ENCODE data around the gene GJA1. TPM values are rescaled to one million over a fixed set of nuclear protein-coding genes. Genes with fewer than 3 reads are reported as not detected.
A peak's percentile ranks its signal among the peaks of the same experiment; 100 is the strongest.
"Not testable (repeated sequence)": the region's sequence is repeated elsewhere in the genome, so short reads cannot be mapped to it uniquely, and the experiment has no call there.

GJA1 gene
- total RNA-seq, 1 experiment from 2014 or later: 15.2 TPM

GRCh38 chr6:121430514-121431460 is 4.7 kb upstream of the GJA1 start:
- Histone ChIP-seq H3K36me3 (ENCODE audit: low read depth, low read length) (no peaks in the 10 kb centered on the region), H3K4me2 (ENCODE audit: low read length) (no peak overlapping the region), H3K9me3 (ENCODE audit: low read length) (no peaks in the 10 kb centered on the region), H3F3A (ENCODE audit: low read length, unreplicated experiment) (no peaks in the 10 kb centered on the region), H3K27ac (ENCODE audit: low read length) (no peak overlapping the region), H4K20me1 (ENCODE audit: low read length) (no peaks in the 10 kb centered on the region), H3K9me2 (replicated peaks; ENCODE audit: low read length) (no peaks in the 10 kb centered on the region), H2AFZ (ENCODE audit: low read length) (no peak overlapping the region), H3K4me1 (ENCODE audit: insufficient read depth, low read length) (no peaks in the 10 kb centered on the region), H3K9ac (ENCODE audit: low read length) (no peak overlapping the region), H3K4me3 (ENCODE audit: low read length) (no peak overlapping the region), H3K79me2 (ENCODE audit: low read length) (peaks cover 2% of the 10 kb centered on the region; the same call in 1 of the 2 replicates), H3K27me3 (ENCODE audit: low read length) (0 out of 2 replicates have a peak, but pooled peaks cover 4% of the 10 kb centered on the region)
- no TSS peak for BruUV-seq (replicated peaks)
- TF ChIP-seq EZH2phosphoT487 (IDR thresholded peaks at IDR 0.05; ENCODE audit: borderline replicate concordance, low read length): no peak
- peak; percentile 79 for TF ChIP-seq CTCF (conservative IDR thresholded peaks at IDR 0.05; ENCODE audit: low read depth, low read length)
- intact Hi-C loops (cut with micrococcal nuclease): loop anchor here (1.0 to 10.0 kb wide), 5 partner anchors 174 to 862 kb away; no protein-coding TSS in a partner anchor
- peak; percentile 55 for DNase-seq
- POLR2A ChIA-PET (ENCODE audit: unreplicated experiment): no interaction called here
- no peak for ATAC-seq
- CTCF ChIA-PET: interaction anchor here (0.6 to 1.0 kb wide), 2 partner anchors 349 to 1344 kb away, joined by 3 read pairs; no protein-coding TSS in a partner anchor

GRCh38 chr6:121431776-121432175 is 3.7 kb upstream of the GJA1 start:
- peaks cover 12% of the 10 kb centered on the region for H3K79me2 ChIP-seq (ENCODE audit: low read length)
- ATAC-seq; H3K27ac ChIP-seq (ENCODE audit: low read length); H4K20me1 ChIP-seq (ENCODE audit: low read length); H3K4me2 ChIP-seq (ENCODE audit: low read length); BruUV-seq (replicated peaks); H3K4me1 ChIP-seq (ENCODE audit: insufficient read depth, low read length); CTCF ChIA-PET; DNase-seq; H3F3A ChIP-seq (ENCODE audit: low read length, unreplicated experiment); H3K9ac ChIP-seq (ENCODE audit: low read length); POLR2A ChIA-PET (ENCODE audit: unreplicated experiment); H3K9me3 ChIP-seq (ENCODE audit: low read length); H2AFZ ChIP-seq (ENCODE audit: low read length); H3K9me2 ChIP-seq (replicated peaks; ENCODE audit: low read length); H3K4me3 ChIP-seq (ENCODE audit: low read length); H3K36me3 ChIP-seq (ENCODE audit: low read depth, low read length): not testable (repeated sequence)
- peaks cover 10% of the 10 kb centered on the region for H3K27me3 ChIP-seq (ENCODE audit: low read length)
- intact Hi-C loops (cut with micrococcal nuclease): loop anchor here (5.0 to 10.0 kb wide), 3 partner anchors 173 to 861 kb away; no protein-coding TSS in a partner anchor

- POLR2A ChIA-PET (ENCODE audit: unreplicated experiment): no interaction called here
- Histone ChIP-seq H2AFZ (ENCODE audit: low read length) (no peak overlapping the region), H3K9ac (ENCODE audit: low read length) (no peak overlapping the region), H4K20me1 (ENCODE audit: low read length) (no peaks in the 10 kb centered on the region), H3K36me3 (ENCODE audit: low read depth, low read length) (no peaks in the 10 kb centered on the region), H3K9me3 (ENCODE audit: low read length) (no peaks in the 10 kb centered on the region), H3F3A (ENCODE audit: low read length, unreplicated experiment) (no peaks in the 10 kb centered on the region), H3K9me2 (replicated peaks; ENCODE audit: low read length) (no peaks in the 10 kb centered on the region), H3K4me1 (ENCODE audit: insufficient read depth, low read length) (no peaks in the 10 kb centered on the region), H3K27ac (ENCODE audit: low read length) (no peak overlapping the region), H3K79me2 (ENCODE audit: low read length) (peaks cover 36% of the 10 kb centered on the region), H3K27me3 (ENCODE audit: low read length) (peaks cover 26% of the 10 kb centered on the region), H3K4me2 (ENCODE audit: low read length) (no peak overlapping the region), H3K4me3 (ENCODE audit: low read length) (no peak overlapping the region)
- intact Hi-C loops (cut with micrococcal nuclease): loop anchor here (5.0 to 10.0 kb wide), 3 partner anchors 171 to 858 kb away; no protein-coding TSS in a partner anchor
- BruUV-seq (replicated peaks): no TSS peak
- ATAC-seq (no peak), DNase-seq (no peak)
- CTCF ChIA-PET: no interaction called here
- TF ChIP-seq EZH2 (IDR thresholded peaks at IDR 0.05; ENCODE audit: low read length, unreplicated experiment) (no peak), EZH2phosphoT487 (IDR thresholded peaks at IDR 0.05; ENCODE audit: borderline replicate concordance, low read length) (no peak), CTCF (conservative IDR thresholded peaks at IDR 0.05; ENCODE audit: low read depth, low read length) (no peak)
Measured at GRCh38 chr6:121434037-121434770, 1.2 kb upstream of the GJA1 start.

Measured in PC-3 (cell line).